ENCODE data around the gene NCLN.

Gene NCLN

GRCh38 chr19:3149526-3150505 lies 35.9 kb upstream of the NCLN start:
- no peak overlapping the region for H2AFZ ChIP-seq (ENCODE audit: low read length)
- no peak overlapping the region for H3K9ac ChIP-seq (ENCODE audit: low read length)
- no peaks in the 10 kb centered on the region for H3F3A ChIP-seq (ENCODE audit: insufficient read depth, low read length)
- no peak overlapping the region for H3K4me3 ChIP-seq (ENCODE audit: low read depth, low read length, poor library complexity, severe bottlenecking)
- no peaks in the 10 kb centered on the region for H3K36me3 ChIP-seq (ENCODE audit: insufficient read depth, low read length)
- H3K4me1 ChIP-seq (ENCODE audit: insufficient read depth, low read length, severe bottlenecking) = no peaks in the 10 kb centered on the region
- no peaks in the 10 kb centered on the region for H3K9me2 ChIP-seq (ENCODE audit: low read depth, low read length)
- no peak for TF ChIP-seq CTCF (IDR thresholded peaks at IDR 0.05; ENCODE audit: low read length)
- no peak for TF ChIP-seq EZH2 (IDR thresholded peaks at IDR 0.05; ENCODE audit: borderline replicate concordance, low read length)
- no peak overlapping the region for H3K27ac ChIP-seq (ENCODE audit: low read depth, low read length, poor library complexity, severe bottlenecking)
- no peaks in the 10 kb centered on the region for H4K20me1 ChIP-seq (ENCODE audit: insufficient read depth, low read length)
- H3K27me3 ChIP-seq (ENCODE audit: insufficient read depth, low read length) = peaks cover 3% of the 10 kb centered on the region; the same call in 1 of the 2 replicates
- no peaks in the 10 kb centered on the region for H3K9me3 ChIP-seq (ENCODE audit: low read length)
- H3K4me2 ChIP-seq (ENCODE audit: low read length) = no peak overlapping the region
- no peaks in the 10 kb centered on the region for H3K79me2 ChIP-seq (ENCODE audit: insufficient read depth, low read length)

- Histone ChIP-seq H3K36me3 (ENCODE audit: insufficient read depth, low read length) (no peaks in the 10 kb centered on the region), H3K27me3 (ENCODE audit: insufficient read depth, low read length) (peaks cover 3% of the 10 kb centered on the region; the same call in 1 of the 2 replicates), H3K9ac (ENCODE audit: low read length) (no peak overlapping the region), H4K20me1 (ENCODE audit: insufficient read depth, low read length) (no peaks in the 10 kb centered on the region), H3K4me3 (ENCODE audit: low read depth, low read length, poor library complexity, severe bottlenecking) (no peak overlapping the region), H2AFZ (ENCODE audit: low read length) (no peak overlapping the region), H3K4me2 (ENCODE audit: low read length) (no peak overlapping the region), H3K4me1 (ENCODE audit: insufficient read depth, low read length, severe bottlenecking) (no peaks in the 10 kb centered on the region), H3K9me3 (ENCODE audit: low read length) (no peaks in the 10 kb centered on the region), H3F3A (ENCODE audit: insufficient read depth, low read length) (no peaks in the 10 kb centered on the region), H3K9me2 (ENCODE audit: low read depth, low read length) (no peaks in the 10 kb centered on the region), H3K27ac (ENCODE audit: low read depth, low read length, poor library complexity, severe bottlenecking) (no peak overlapping the region), H3K79me2 (ENCODE audit: insufficient read depth, low read length) (no peaks in the 10 kb centered on the region)
- TF ChIP-seq CTCF (IDR thresholded peaks at IDR 0.05; ENCODE audit: low read length) (no peak), EZH2 (IDR thresholded peaks at IDR 0.05; ENCODE audit: borderline replicate concordance, low read length) (no peak)
Measured at GRCh38 chr19:3150739-3151329, 34.9 kb upstream of the NCLN start.

GRCh38 chr19:3151563-3152418 lies 33.9 kb upstream of the NCLN start:
- Histone ChIP-seq H3K27ac (ENCODE audit: low read depth, low read length, poor library complexity, severe bottlenecking) (no peak overlapping the region), H3K9ac (ENCODE audit: low read length) (no peak overlapping the region)

More at GRCh38 chr19:3151563-3152418, 33.9 kb upstream of the NCLN start:
- no peaks in the 10 kb centered on the region for H3K9me3 ChIP-seq (ENCODE audit: low read length)
- no peaks in the 10 kb centered on the region for H3K4me1 ChIP-seq (ENCODE audit: insufficient read depth, low read length, severe bottlenecking)
- no peak overlapping the region for H3K4me2 ChIP-seq (ENCODE audit: low read length)
- no peaks in the 10 kb centered on the region for H3K36me3 ChIP-seq (ENCODE audit: insufficient read depth, low read length)
- no peaks in the 10 kb centered on the region for H3K9me2 ChIP-seq (ENCODE audit: low read depth, low read length)
- no peak overlapping the region for H2AFZ ChIP-seq (ENCODE audit: low read length)
- H3K79me2 ChIP-seq (ENCODE audit: insufficient read depth, low read length) = no peaks in the 10 kb centered on the region
- H3K27me3 ChIP-seq (ENCODE audit: insufficient read depth, low read length) = no peaks in the 10 kb centered on the region; the same call in 1 of the 2 replicates
- H3K4me3 ChIP-seq (ENCODE audit: low read depth, low read length, poor library complexity, severe bottlenecking) = no peak overlapping the region
- TF ChIP-seq EZH2 (IDR thresholded peaks at IDR 0.05; ENCODE audit: borderline replicate concordance, low read length) = no peak
- no peak for TF ChIP-seq CTCF (IDR thresholded peaks at IDR 0.05; ENCODE audit: low read length)
- no peaks in the 10 kb centered on the region for H3F3A ChIP-seq (ENCODE audit: insufficient read depth, low read length)
- no peaks in the 10 kb centered on the region for H4K20me1 ChIP-seq (ENCODE audit: insufficient read depth, low read length)
